Large intestine (tissue), 3 donors: ENCODE data around the gene MRPL16. TPM values are rescaled to one million over a fixed set of nuclear protein-coding genes. Genes with fewer than 3 reads are reported as not detected.
"Not testable (repeated sequence)": the region's sequence is repeated elsewhere in the genome, so short reads cannot be mapped to it uniquely, and the experiment has no call there.

Experiments used
- DNase-seq, 2 donors: peaks; one replicate each; pipeline versions ENCODE4 v3.0.0 to v3.0.0-alpha.2; 2013
- H3K27ac ChIP-seq: one replicate; pipeline ENCODE4 v1.5.1; 2013; ENCODE audit warnings: low read length
- H3K27me3 ChIP-seq: 2 replicates; pipeline ENCODE4 v1.6.1; 2013; ENCODE audit warnings: low read length; ENCODE audit not compliant: control insufficient read depth, insufficient read depth
- H3K36me3 ChIP-seq: 2 replicates; pipeline ENCODE4 v1.6.1; 2013; ENCODE audit warnings: low read length; ENCODE audit not compliant: control insufficient read depth, insufficient read depth
- H3K4me1 ChIP-seq: one replicate; pipeline ENCODE4 v1.6.1; 2013; ENCODE audit warnings: low read length; ENCODE audit not compliant: control insufficient read depth, insufficient read depth
- H3K4me3 ChIP-seq: one replicate; pipeline ENCODE4 v1.5.1; 2013; ENCODE audit warnings: low read length
- H3K9me3 ChIP-seq: one replicate; pipeline ENCODE4 v1.6.1; 2013; ENCODE audit warnings: mild to moderate bottlenecking, low read depth, low read length, moderate library complexity; ENCODE audit not compliant: control insufficient read depth
- WGBS: methylation state at CpG from one replicate; pipeline ENCODE4 v1.1.5; 2013; ENCODE audit warnings: low lambda C conversion rate; ENCODE audit not compliant: insufficient coverage; 5-methylcytosine and 5-hydroxymethylcytosine counted together
- polyA plus RNA-seq: library from polyadenylated mRNA; unstranded; fragments of 120-200 nt; gene quantifications from one replicate; pipeline ENCODE4 v1.2.1, GENCODE V29; 2013

The MRPL16 gene
- polyA plus RNA-seq, 1 donor: 52.4 TPM

GRCh38 chr11:59846556-59846955, 36.0 kb upstream of the MRPL16 start:
- 50% methylated on average over 1 of the region's 5 CpGs for WGBS
- Histone ChIP-seq H3K9me3 (no peaks in the 10 kb centered on the region), H3K36me3 (no peaks in the 10 kb centered on the region), H3K27me3 (no peaks in the 10 kb centered on the region), H3K4me3 (no peak overlapping the region), H3K27ac (no peak overlapping the region), H3K4me1 (peaks cover 18% of the 10 kb centered on the region)
- no peak for DNase-seq

GRCh38 chr11:59845399-59845798, 34.8 kb upstream of the MRPL16 start, which contains the start of gene CBLIF:
Gene CBLIF, minus strand, starts transcription at chr11:59845499. Its CDS starts 46 bp downstream, at chr11:59845453.
- Histone ChIP-seq H3K27ac (no peak within 1 kb of the TSS), H3K4me3 (no peak within 1 kb of the TSS), H3K27me3 (no peaks in the 10 kb centered on the region), H3K36me3 (no peaks in the 10 kb centered on the region), H3K4me1 (peaks cover 18% of the 10 kb centered on the region), H3K9me3 (no peaks in the 10 kb centered on the region)
- 20% methylated on average over 1 of the region's 4 CpGs for WGBS
- DNase-seq: no peak

GRCh38 chr11:59842316-59842715, 31.7 kb upstream of the MRPL16 start:
- no peaks in the 10 kb centered on the region for H3K36me3 ChIP-seq
- no peak overlapping the region for H3K4me3 ChIP-seq
- WGBS: 100% methylated on average over 1 of the region's 12 CpGs
- H3K9me3 ChIP-seq: no peaks in the 10 kb centered on the region
- H3K27me3 ChIP-seq: no peaks in the 10 kb centered on the region
- no peak overlapping the region for H3K27ac ChIP-seq
- DNase-seq: no peak
- H3K4me1 ChIP-seq: peaks cover 4% of the 10 kb centered on the region

- Histone ChIP-seq H3K27ac (no peak overlapping the region), H3K9me3 (no peaks in the 10 kb centered on the region), H3K4me1 (peaks cover 4% of the 10 kb centered on the region), H3K4me3 (no peak overlapping the region), H3K27me3 (no peaks in the 10 kb centered on the region), H3K36me3 (no peaks in the 10 kb centered on the region)
- DNase-seq: no peak
- WGBS: 80% methylated on average over 1 of the region's 2 CpGs
These were observed 30.9 kb upstream of the MRPL16 start for GRCh38 chr11:59841514-59841913.

GRCh38 chr11:59839615-59840014, 29.0 kb upstream of the MRPL16 start:
- no peaks in the 10 kb centered on the region for H3K36me3 ChIP-seq
- H3K27ac ChIP-seq: no peak overlapping the region
- H3K27me3 ChIP-seq: no peaks in the 10 kb centered on the region
- DNase-seq: no peak
- no peak overlapping the region for H3K4me3 ChIP-seq
- no peaks in the 10 kb centered on the region for H3K4me1 ChIP-seq
- no peaks in the 10 kb centered on the region for H3K9me3 ChIP-seq

GRCh38 chr11:59833602-59834001, 23.0 kb upstream of the MRPL16 start:
- Histone ChIP-seq H3K4me1 (no peaks in the 10 kb centered on the region), H3K27me3 (no peaks in the 10 kb centered on the region), H3K36me3 (no peaks in the 10 kb centered on the region), H3K27ac (no peak overlapping the region), H3K9me3 (no peaks in the 10 kb centered on the region), H3K4me3 (no peak overlapping the region)
- DNase-seq: no peak
- 86% methylated on average over 1 of the region's 2 CpGs for WGBS

- Histone ChIP-seq H3K4me3 (no peak overlapping the region), H3K27me3 (no peaks in the 10 kb centered on the region), H3K9me3 (no peaks in the 10 kb centered on the region), H3K36me3 (no peaks in the 10 kb centered on the region), H3K27ac (no peak overlapping the region), H3K4me1 (no peaks in the 10 kb centered on the region)
- no peak for DNase-seq
- no CpG with 5 or more reads among the region's 3 CpGs for WGBS
These were observed 18.8 kb upstream of the MRPL16 start for GRCh38 chr11:59829358-59829757.

GRCh38 chr11:59822989-59823566, 12.5 kb upstream of the MRPL16 start:
- Histone ChIP-seq H3K27me3 (no peaks in the 10 kb centered on the region), H3K27ac (no peak overlapping the region), H3K36me3 (no peaks in the 10 kb centered on the region), H3K4me1 (no peaks in the 10 kb centered on the region), H3K9me3 (no peaks in the 10 kb centered on the region), H3K4me3 (no peak overlapping the region)
- DNase-seq: peak; percentile 34 to 57
- 5% methylated on average over 4 of the region's 9 CpGs for WGBS

GRCh38 chr11:59818572-59818971, 8.0 kb upstream of the MRPL16 start:
- no peak overlapping the region for H3K27ac ChIP-seq
- no peaks in the 10 kb centered on the region for H3K27me3 ChIP-seq
- 83% methylated on average over 1 of the region's 4 CpGs for WGBS
- no peaks in the 10 kb centered on the region for H3K4me1 ChIP-seq
- H3K36me3 ChIP-seq: no peaks in the 10 kb centered on the region
- no peak for DNase-seq
- no peaks in the 10 kb centered on the region for H3K9me3 ChIP-seq
- no peak overlapping the region for H3K4me3 ChIP-seq

- WGBS: 100% methylated on average over 1 of the region's 1 CpG
These were observed 5.9 kb upstream of the MRPL16 start for GRCh38 chr11:59816434-59816833.

GRCh38 chr11:59815754-59816153, 5.2 kb upstream of the MRPL16 start:
- no peak overlapping the region for H3K27ac ChIP-seq
- no peaks in the 10 kb centered on the region for H3K36me3 ChIP-seq
- no peak overlapping the region for H3K4me3 ChIP-seq
- no peak for DNase-seq
- 80% methylated on average over 1 of the region's 1 CpG for WGBS
- no peaks in the 10 kb centered on the region for H3K9me3 ChIP-seq
- no peaks in the 10 kb centered on the region for H3K27me3 ChIP-seq
- H3K4me1 ChIP-seq: peaks cover 6% of the 10 kb centered on the region

More at GRCh38 chr11:59816434-59816833, 5.9 kb upstream of the MRPL16 start:
- H3K27me3 ChIP-seq, H3K4me1 ChIP-seq, H3K27ac ChIP-seq, H3K4me3 ChIP-seq, H3K36me3 ChIP-seq, DNase-seq, H3K9me3 ChIP-seq: not testable (repeated sequence)
